NT2/D1 (cell line): ENCODE data around the gene RTN4RL2.

Experiments used
- SUZ12 ChIP-seq: IDR thresholded peaks from 2 replicates; pipeline ENCODE4 v1.6.1; 2011; ENCODE audit not compliant: insufficient read length, insufficient read depth; ENCODE audit errors: extremely low read depth
- YY1 ChIP-seq: IDR thresholded peaks from 2 replicates; pipeline ENCODE4 v1.6.1; 2011; ENCODE audit not compliant: insufficient read length, insufficient read depth
- ZNF274 ChIP-seq: IDR thresholded peaks from 2 replicates; pipeline ENCODE4 v1.6.1; 2011; ENCODE audit warnings: mild to moderate bottlenecking, low read depth, low read length

DNA sequence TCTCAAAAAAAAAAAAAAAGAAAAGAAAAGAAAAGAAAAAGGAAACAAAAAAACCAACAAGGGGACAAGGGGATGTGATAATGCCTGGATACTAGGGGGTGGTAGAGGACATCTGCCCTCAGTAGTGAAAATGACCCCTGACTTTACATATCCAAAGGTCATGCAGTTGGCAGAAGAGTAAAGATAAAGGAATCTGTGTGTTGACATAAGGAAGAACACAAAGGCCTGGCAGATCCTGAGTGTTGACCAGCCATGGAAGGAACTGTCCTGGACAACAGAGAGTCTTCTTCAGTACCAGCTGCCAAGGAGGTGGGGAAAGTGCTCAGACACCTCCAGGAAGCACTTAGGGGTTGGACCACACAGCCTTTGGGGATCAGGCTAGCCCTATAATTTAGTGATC, 42.5 kb downstream of the RTN4RL2 start:
- TF ChIP-seq ZNF274, result no peak
- TF ChIP-seq YY1, result no peak
- TF ChIP-seq SUZ12, result no peak
